Pulmonary artery endothelial cell (primary cell): ENCODE data around the gene SKIDA1. TPM values are rescaled to one million over a fixed set of nuclear protein-coding genes. Genes with fewer than 3 reads are reported as not detected.

Experiments used
- DNase-seq: peaks from one replicate; pipeline ENCODE4 v3.0.0-alpha.2; 2011; ENCODE audit warnings: low read depth, low spot score
- total RNA-seq: library from RNA; depleted of rRNA; stranded (reverse); fragments of >200 nt; gene quantifications from 2 replicates; pipeline ENCODE4 v1.2.3, GENCODE V29; 2014

The SKIDA1 gene
- total RNA-seq, 1 donor from 2014 or later = 0.33 TPM

GRCh38 chr10:21502348-21502740 is 23.1 kb downstream of the SKIDA1 start:
- no peak for DNase-seq

- DNase-seq = no peak
Measured at GRCh38 chr10:21501731-21502347, 23.6 kb downstream of the SKIDA1 start.

GRCh38 chr10:21501091-21501490 is 24.4 kb downstream of the SKIDA1 start:
- no peak for DNase-seq

GRCh38 chr10:21500578-21500910 is 24.9 kb downstream of the SKIDA1 start:
- no peak for DNase-seq

GRCh38 chr10:21499701-21500577 is 25.5 kb downstream of the SKIDA1 start:
- DNase-seq = no peak

GRCh38 chr10:21498986-21499385 is 26.5 kb downstream of the SKIDA1 start:
- DNase-seq = no peak

- DNase-seq = no peak
Measured at GRCh38 chr10:21498377-21498776, 27.1 kb downstream of the SKIDA1 start.

GRCh38 chr10:21497177-21497807 is 28.2 kb downstream of the SKIDA1 start:
- no peak for DNase-seq

- no peak for DNase-seq
Measured at GRCh38 chr10:21496343-21497176, 28.9 kb downstream of the SKIDA1 start.

GRCh38 chr10:21495752-21496342 is 29.6 kb downstream of the SKIDA1 start:
- DNase-seq = peak; percentile 58

- DNase-seq = no peak
Measured at GRCh38 chr10:21495002-21495751, 30.3 kb downstream of the SKIDA1 start.

- DNase-seq = no peak
Measured at GRCh38 chr10:21494191-21495001, 31.1 kb downstream of the SKIDA1 start.

GRCh38 chr10:21493784-21494183 is 31.7 kb downstream of the SKIDA1 start:
- DNase-seq = no peak

GRCh38 chr10:21492421-21492820 is 33.1 kb downstream of the SKIDA1 start:
- no peak for DNase-seq

GRCh38 chr10:21490711-21491105 is 34.8 kb downstream of the SKIDA1 start:
- DNase-seq = no peak

GRCh38 chr10:21490028-21490710 is 35.3 kb downstream of the SKIDA1 start:
- no peak for DNase-seq

GRCh38 chr10:21488957-21489446 is 36.5 kb downstream of the SKIDA1 start:
- DNase-seq = no peak

- no peak for DNase-seq
Measured at GRCh38 chr10:21488246-21488956, 37.1 kb downstream of the SKIDA1 start.
